ENCODE measurements around the gene CITED4. TPM values are rescaled to one million over a fixed set of nuclear protein-coding genes. Genes with fewer than 3 reads are reported as not detected.

Gene CITED4
- total RNA-seq, 1 donor from 2014 or later, result 55.5 TPM

GRCh38 chr1:40848530-40849189 is 13.5 kb downstream of the CITED4 start:
- TF ChIP-seq CTCF (conservative IDR thresholded peaks at IDR 0.05; ENCODE audit: low read depth, low read length), result peak; percentile 97
- no peak overlapping the region for H3K4me3 ChIP-seq (ENCODE audit: low read depth, low read length)
- DNase-seq (ENCODE audit: low read depth), result no peak

GRCh38 chr1:40847023-40847745 is 15.0 kb downstream of the CITED4 start:
- peak; percentile 36 for DNase-seq (ENCODE audit: low read depth)
- H3K4me3 ChIP-seq (ENCODE audit: low read depth, low read length), result no peak overlapping the region
- no peak for TF ChIP-seq CTCF (conservative IDR thresholded peaks at IDR 0.05; ENCODE audit: low read depth, low read length)

GRCh38 chr1:40845895-40846294 is 16.3 kb downstream of the CITED4 start:
- TF ChIP-seq CTCF (conservative IDR thresholded peaks at IDR 0.05; ENCODE audit: low read depth, low read length), result no peak
- H3K4me3 ChIP-seq (ENCODE audit: low read depth, low read length), result no peak overlapping the region
- DNase-seq (ENCODE audit: low read depth), result no peak

GRCh38 chr1:40844887-40845878 is 17.0 kb downstream of the CITED4 start:
- no peak for DNase-seq (ENCODE audit: low read depth)
- TF ChIP-seq CTCF (conservative IDR thresholded peaks at IDR 0.05; ENCODE audit: low read depth, low read length), result no peak
- H3K4me3 ChIP-seq (ENCODE audit: low read depth, low read length), result no peak overlapping the region

GRCh38 chr1:40844079-40844478 is 18.1 kb downstream of the CITED4 start:
- H3K4me3 ChIP-seq (ENCODE audit: low read depth, low read length), result no peak overlapping the region
- DNase-seq (ENCODE audit: low read depth), result no peak
- no peak for TF ChIP-seq CTCF (conservative IDR thresholded peaks at IDR 0.05; ENCODE audit: low read depth, low read length)

GRCh38 chr1:40842691-40843090 is 19.5 kb downstream of the CITED4 start:
- H3K4me3 ChIP-seq (ENCODE audit: low read depth, low read length), result no peak overlapping the region
- no peak for DNase-seq (ENCODE audit: low read depth)
- no peak for TF ChIP-seq CTCF (conservative IDR thresholded peaks at IDR 0.05; ENCODE audit: low read depth, low read length)
